Breast epithelium (tissue), 3 donors: ENCODE data around the gene HAUS3.

Experiments
- CTCF ChIP-seq, 3 donors: fragments of 450-650 bp; IDR thresholded peaks; one replicate each; pipeline ENCODE4 v1.5.1; 2016 to 2017; ENCODE audit warnings: antibody characterized with exemption in 3 of 3, mild to moderate bottlenecking in 3 of 3, moderate library complexity in 3 of 3
- POLR2A ChIP-seq: fragments of 450-650 bp; IDR thresholded peaks from one replicate; pipeline ENCODE4 v1.6.1; 2016; ENCODE audit warnings: antibody characterized with exemption, mild to moderate bottlenecking, moderate library complexity
- POLR2AphosphoS5 ChIP-seq, 3 donors: sonication (generic); formaldehyde crosslinking; IDR thresholded peaks; one replicate each; pipeline ENCODE4 v1.6.1; 2017; ENCODE audit warnings: antibody characterized with exemption in 3 of 3

GRCh38 chr4:2255501-2256155 lies 13.7 kb upstream of the HAUS3 start:
- no peak for TF ChIP-seq CTCF (IDR thresholded peaks at IDR 0.05)
- no peak for TF ChIP-seq POLR2A
- TF ChIP-seq POLR2AphosphoS5 (IDR thresholded peaks at IDR 0.05) = peak in 1 of 3 donors; percentile 31
